Myocyte (in vitro differentiated cells): ENCODE measurements around the gene EDRF1. TPM values are rescaled to one million over a fixed set of nuclear protein-coding genes. Genes with fewer than 3 reads are reported as not detected.

Source experiments
- DNase-seq: peaks from one replicate; pipeline ENCODE4 v3.0.0-alpha.2; 2012; ENCODE audit warnings: low read depth
- total RNA-seq: library from RNA; depleted of rRNA; stranded (reverse); fragments of >200 nt; gene quantifications from 2 replicates; pipeline ENCODE4 v1.2.3, GENCODE V29; 2014

Gene EDRF1
- total RNA-seq, 1 donor from 2014 or later, result 17.3 TPM

GRCh38 chr10:125762692-125763648 is 43.5 kb downstream of the EDRF1 start:
- no peak for DNase-seq

GRCh38 chr10:125765835-125766234 is 46.3 kb downstream of the EDRF1 start:
- no peak for DNase-seq

DNA sequence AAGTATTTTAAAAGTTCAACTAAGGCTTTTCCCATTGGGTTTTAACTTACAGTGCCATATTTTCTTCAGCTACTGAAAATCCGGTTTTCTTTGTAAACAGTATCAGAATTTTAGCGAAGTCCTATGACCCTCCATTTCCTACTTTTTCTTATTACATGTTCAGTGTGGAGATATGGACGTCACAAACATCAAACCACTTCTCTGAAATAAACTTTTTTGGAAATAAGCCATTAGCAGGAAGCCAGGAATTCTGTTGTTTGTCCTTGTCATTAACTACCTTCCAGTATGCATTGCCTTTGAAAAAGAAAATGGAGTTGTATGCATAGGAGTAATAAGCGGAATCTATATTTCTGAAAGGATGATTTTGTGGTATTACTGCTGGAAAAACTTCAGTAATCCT is 47.0 kb downstream of the EDRF1 start:
- DNase-seq, result no peak

GRCh38 chr10:125768219-125768855 is 48.8 kb downstream of the EDRF1 start:
- peak; percentile 16 for DNase-seq

DNA sequence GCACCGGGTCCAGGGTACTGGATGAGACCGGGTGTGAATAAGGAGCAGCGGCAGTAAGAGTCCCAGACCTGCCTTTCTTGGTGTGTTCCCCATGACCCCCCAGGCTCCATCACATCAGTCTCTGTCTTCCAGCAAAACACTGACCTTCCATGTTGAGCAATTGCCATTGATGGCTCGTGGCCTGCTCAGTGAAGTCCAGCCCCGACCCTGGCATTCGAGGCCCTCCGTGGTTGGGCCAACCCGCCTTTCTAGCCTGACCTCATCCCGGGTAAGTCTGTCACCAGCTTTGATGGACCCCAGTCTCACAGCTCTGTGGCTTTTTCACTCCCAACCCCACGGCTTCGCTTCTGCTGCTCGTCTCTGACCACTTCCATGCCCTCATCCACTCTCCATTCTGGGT is 49.7 kb downstream of the EDRF1 start:
- no peak for DNase-seq

GRCh38 chr10:125770844-125771243 is 51.3 kb downstream of the EDRF1 start:
- no peak for DNase-seq

- DNase-seq, result no peak
Measured at GRCh38 chr10:125772112-125772863, 52.8 kb downstream of the EDRF1 start.

DNA sequence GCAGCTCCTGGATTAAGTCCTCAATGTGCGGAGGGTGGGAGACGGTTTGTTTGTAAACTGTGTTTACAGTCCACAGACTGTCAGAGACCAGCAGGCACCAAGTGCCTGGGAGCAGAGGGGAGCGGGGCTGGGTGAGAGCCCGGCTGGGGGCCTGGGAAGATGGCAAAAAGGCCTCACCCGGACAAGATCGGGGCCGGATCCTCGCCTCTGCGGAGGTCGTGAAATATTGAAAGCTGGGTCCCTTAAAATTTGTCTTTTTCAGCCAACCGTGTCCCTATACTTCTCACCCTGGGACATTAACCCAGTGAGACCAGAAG is 53.3 kb downstream of the EDRF1 start:
- DNase-seq, result no peak

- no peak for DNase-seq
Measured at GRCh38 chr10:125773687-125774543, 54.4 kb downstream of the EDRF1 start.

- DNase-seq, result no peak
Measured at GRCh38 chr10:125774581-125775191, 55.2 kb downstream of the EDRF1 start.

DNA sequence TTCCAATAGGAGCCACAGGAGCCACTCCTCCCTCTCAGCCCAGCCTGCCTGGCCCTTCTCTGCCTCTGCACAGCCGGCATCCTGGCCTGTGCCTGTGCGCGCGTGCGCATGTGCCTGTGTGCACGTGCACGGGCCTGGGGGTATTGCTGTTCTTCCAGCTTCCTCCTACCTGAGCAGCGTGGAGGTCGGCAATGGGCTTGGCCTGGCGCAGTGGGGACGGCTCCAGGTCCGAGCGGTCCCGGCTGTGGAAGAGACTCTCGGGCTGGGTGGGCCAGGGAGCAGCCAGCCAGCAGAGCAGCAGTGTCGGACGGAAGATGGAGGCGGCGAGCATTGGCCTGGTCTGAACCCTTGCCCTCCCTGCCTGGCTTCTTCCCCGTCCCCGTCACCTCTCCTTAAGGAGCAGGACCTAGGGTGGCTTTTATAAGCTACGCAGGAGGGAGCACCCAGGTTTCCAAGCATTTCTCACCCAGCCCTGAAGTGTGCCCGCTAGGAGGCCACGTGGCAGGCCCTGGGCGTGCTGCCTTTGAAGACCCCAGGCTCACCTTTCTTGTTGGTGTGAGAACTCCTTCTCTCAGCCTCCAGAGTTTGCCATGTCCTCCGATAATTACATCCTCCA is 56.1 kb downstream of the EDRF1 start, which contains the start of gene MMP21:
Gene MMP21, minus strand, starts transcription at position 331 of the 616 bp plus-strand sequence. Its CDS starts 0 bp downstream, at position 331.
- DNase-seq, result no peak

- DNase-seq, result no peak
Measured at GRCh38 chr10:125777806-125778205, 58.3 kb downstream of the EDRF1 start.

GRCh38 chr10:125778556-125778955 is 59.0 kb downstream of the EDRF1 start:
- no peak for DNase-seq

DNA sequence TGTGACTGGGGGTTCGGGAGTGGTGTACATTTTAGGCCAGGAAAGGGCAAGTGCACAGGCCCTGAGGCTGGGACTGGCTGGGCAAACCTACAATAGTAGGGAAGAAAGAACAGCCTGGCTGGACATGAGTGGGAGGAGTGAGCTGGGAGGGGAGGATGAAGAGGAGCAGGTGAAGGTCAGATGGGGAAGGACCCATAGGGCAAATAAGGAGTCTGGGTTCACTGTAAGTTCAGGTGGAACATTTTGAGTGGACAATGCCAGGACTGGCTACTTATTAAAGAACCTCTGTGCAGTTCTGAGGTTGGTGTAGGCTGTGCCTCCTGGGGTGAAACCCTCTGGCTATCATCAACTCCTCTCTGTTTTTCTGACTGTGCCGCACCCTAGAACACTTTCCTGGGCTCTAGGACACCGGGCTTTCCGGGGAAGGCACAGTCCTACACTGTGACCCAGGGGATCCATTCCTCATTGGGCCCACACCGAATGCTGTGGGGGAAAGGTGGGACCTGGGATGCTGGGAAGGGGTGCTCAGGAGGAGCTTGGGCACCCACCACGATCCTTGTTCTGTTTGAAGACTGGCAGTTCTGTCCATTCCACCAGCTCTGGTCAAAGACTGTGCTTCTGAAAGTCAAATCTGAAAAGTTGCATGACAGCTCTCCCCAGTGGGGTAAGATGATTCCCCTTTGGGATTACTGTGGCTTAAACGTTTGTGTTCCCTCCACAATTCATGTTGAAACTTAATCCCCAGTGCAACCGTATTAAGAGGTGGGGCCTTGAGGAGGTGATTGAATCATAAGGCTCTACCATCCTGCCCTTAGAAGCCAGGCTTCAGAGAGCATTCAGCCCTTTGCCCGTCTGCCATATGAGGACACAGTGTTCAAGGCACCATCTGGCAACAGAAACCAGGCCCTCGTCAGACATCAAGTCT is 60.2 kb downstream of the EDRF1 start:
- peak; percentile 5 for DNase-seq

GRCh38 chr10:125781374-125781773 is 61.9 kb downstream of the EDRF1 start:
- no peak for DNase-seq

DNA sequence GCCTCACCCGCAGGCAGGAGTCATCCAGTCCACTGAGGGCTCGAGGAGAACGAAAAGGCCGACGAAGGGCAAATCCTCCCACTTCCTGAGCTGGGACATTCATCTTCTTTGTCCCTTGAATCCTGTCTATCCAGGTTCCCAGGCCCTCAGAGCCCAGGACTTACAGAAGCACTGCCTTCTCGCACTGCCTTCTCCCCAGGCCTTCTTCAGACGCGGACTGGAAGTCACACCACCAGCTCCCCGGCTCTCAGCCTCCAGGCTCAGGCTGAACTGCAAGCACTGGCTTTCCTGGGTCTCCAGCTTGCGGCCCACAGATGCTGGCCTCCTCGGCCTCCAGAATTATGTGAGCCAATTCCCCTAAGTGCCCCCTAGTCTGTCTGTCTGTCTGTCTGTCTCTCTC is 62.5 kb downstream of the EDRF1 start:
- DNase-seq, result no peak

DNA sequence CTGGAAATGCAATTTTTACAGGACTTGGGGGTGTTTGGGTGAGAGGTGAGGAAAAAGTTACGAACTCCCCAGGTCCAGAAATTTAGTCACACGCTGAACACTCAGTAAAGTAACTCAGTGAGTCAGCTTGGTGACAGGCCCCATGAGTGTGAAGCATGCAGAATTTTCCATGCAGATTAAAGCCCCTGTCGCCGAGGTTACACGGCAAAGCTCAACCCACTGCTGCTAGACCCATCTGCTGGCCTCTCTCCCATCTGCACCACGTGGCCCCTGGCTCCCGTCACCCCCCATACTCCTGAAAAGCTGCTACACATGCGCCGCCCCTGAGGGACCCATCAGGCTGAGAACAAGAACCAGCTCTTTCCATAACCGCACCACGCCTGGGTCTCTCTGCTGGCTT is 63.1 kb downstream of the EDRF1 start:
- DNase-seq, result no peak

- no peak for DNase-seq
Measured at GRCh38 chr10:125783408-125783807, 63.9 kb downstream of the EDRF1 start.

- no peak for DNase-seq
Measured at GRCh38 chr10:125783957-125784356, 64.4 kb downstream of the EDRF1 start.
